Coronary artery (tissue), 2 donors: ENCODE results near the gene SIGLEC6.
A peak's percentile ranks its signal among the peaks of the same experiment; 100 is the strongest.

Experiments used
- DNase-seq: peaks from one replicate; pipeline ENCODE4 v3.0.0-alpha.2; 2017; ENCODE audit warnings: low spot score
- H3K27ac ChIP-seq, 2 donors: fragments of 200-600 bp; sonication (generic); one replicate each; pipeline ENCODE4 v1.5.1; 2016 to 2019
- H3K4me3 ChIP-seq: fragments of 200-600 bp; sonication (generic); 2 replicates; pipeline ENCODE4 v1.5.1; 2016; ENCODE audit warnings: mild to moderate bottlenecking, moderate library complexity
- TF ChIP-seq, protein P1 (sequence below): fragments of 200-600 bp; sonication (generic); IDR thresholded peaks from one replicate; pipeline ENCODE4 v1.5.1; 2019; ENCODE audit warnings: antibody characterized with exemption

Gene SIGLEC6

GRCh38 chr19:51531349-51532315 lies at the start of gene SIGLEC6:
Gene SIGLEC6, minus strand, starts transcription at chr19:51531670. Its CDS starts 22 bp downstream, at chr19:51531648.
- Histone ChIP-seq H3K27ac (no peak within 1 kb of the TSS), H3K4me3 (no peak within 1 kb of the TSS)
- no peak for DNase-seq
- TF ChIP-seq, protein P1, sequence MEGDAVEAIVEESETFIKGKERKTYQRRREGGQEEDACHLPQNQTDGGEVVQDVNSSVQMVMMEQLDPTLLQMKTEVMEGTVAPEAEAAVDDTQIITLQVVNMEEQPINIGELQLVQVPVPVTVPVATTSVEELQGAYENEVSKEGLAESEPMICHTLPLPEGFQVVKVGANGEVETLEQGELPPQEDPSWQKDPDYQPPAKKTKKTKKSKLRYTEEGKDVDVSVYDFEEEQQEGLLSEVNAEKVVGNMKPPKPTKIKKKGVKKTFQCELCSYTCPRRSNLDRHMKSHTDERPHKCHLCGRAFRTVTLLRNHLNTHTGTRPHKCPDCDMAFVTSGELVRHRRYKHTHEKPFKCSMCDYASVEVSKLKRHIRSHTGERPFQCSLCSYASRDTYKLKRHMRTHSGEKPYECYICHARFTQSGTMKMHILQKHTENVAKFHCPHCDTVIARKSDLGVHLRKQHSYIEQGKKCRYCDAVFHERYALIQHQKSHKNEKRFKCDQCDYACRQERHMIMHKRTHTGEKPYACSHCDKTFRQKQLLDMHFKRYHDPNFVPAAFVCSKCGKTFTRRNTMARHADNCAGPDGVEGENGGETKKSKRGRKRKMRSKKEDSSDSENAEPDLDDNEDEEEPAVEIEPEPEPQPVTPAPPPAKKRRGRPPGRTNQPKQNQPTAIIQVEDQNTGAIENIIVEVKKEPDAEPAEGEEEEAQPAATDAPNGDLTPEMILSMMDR, result no peak

DNA sequence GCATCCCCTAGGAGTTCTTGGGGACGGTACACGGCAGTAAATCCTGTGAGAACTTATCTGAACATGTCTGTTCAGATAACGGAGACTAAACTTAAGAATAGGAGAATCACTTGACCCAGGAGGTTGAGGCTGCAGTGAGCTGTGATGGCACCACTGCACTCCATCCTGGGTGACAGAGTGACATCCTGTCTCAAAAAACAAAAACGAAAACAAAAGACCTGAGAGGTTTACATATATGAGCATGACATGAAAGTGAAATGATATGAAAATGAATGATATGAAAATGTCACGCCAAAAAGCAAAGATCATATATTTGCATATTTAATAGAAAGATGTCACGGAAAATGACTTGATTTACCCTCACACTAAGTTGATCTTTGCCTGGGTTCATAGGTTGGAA lies 45.4 kb upstream of the SIGLEC6 start:
- TF ChIP-seq, protein P1, result no peak
- Histone ChIP-seq H3K27ac (no peak overlapping the region), H3K4me3 (no peak overlapping the region)
- DNase-seq, result no peak

DNA sequence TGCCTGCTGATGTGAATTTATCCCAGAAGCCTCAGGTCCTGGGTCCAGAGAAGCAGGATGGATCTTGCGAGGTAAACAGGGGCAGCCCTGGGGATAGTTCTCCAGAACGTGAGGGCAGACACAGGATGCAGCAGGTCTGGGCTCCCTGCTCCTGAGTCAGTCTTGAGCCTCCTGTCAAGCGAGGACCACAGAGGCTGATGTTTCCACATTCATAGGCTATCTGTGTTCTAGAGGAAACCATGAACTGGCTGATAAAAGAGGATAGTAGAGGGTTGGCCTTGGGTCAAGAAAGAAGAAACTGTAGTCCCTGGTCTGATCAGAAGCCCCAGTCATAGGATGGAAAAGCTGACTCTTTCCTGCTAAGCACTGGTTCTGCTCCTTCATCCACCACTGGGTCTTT lies 41.9 kb upstream of the SIGLEC6 start:
- no peak overlapping the region for H3K27ac ChIP-seq
- TF ChIP-seq, protein P1, result no peak
- H3K4me3 ChIP-seq, result no peak overlapping the region
- no peak for DNase-seq

GRCh38 chr19:51572908-51573307 lies 41.4 kb upstream of the SIGLEC6 start:
- TF ChIP-seq, protein P1, result no peak
- DNase-seq, result no peak
- Histone ChIP-seq H3K27ac (no peak overlapping the region), H3K4me3 (no peak overlapping the region)

- TF ChIP-seq, protein P1, result no peak
- Histone ChIP-seq H3K4me3 (peak overlapping the region; percentile 86), H3K27ac (no peak overlapping the region)
- no peak for DNase-seq
These were observed 40.9 kb upstream of the SIGLEC6 start for GRCh38 chr19:51572410-51572809.

- H3K4me3 ChIP-seq, result peak overlapping the region; percentile 86
- DNase-seq, result no peak
- H3K27ac ChIP-seq, result peak overlapping the region; percentile 56 to 86
- TF ChIP-seq, protein P1, result no peak
These were observed 40.1 kb upstream of the SIGLEC6 start for GRCh38 chr19:51571599-51571998.
